IPS DF 6.9 (cell line): ENCODE results near the gene CLMN.

Experiments
- DNase-seq: peaks from one replicate; pipeline ENCODE4 v3.0.0-alpha.2; 2013; ENCODE audit warnings: low read depth, low spot score
- H3K27ac ChIP-seq: one replicate; pipeline ENCODE4 v1.5.1; 2013; ENCODE audit warnings: low read length, control low read depth
- H3K27me3 ChIP-seq: 2 replicates; pipeline ENCODE4 v1.6.1; 2013; ENCODE audit warnings: mild to moderate bottlenecking, low read length; ENCODE audit not compliant: control insufficient read depth, insufficient read depth
- H3K36me3 ChIP-seq: 2 replicates; pipeline ENCODE4 v1.6.1; 2013; ENCODE audit warnings: low read length; ENCODE audit not compliant: control insufficient read depth, insufficient read depth
- H3K4me1 ChIP-seq: 2 replicates; pipeline ENCODE4 v1.6.1; 2013; ENCODE audit warnings: low read length; ENCODE audit not compliant: control insufficient read depth, insufficient read depth
- H3K4me3 ChIP-seq: 2 replicates; pipeline ENCODE4 v1.5.1; 2013; ENCODE audit warnings: mild to moderate bottlenecking, low read length
- H3K9me3 ChIP-seq: 2 replicates; pipeline ENCODE4 v1.6.1; 2013; ENCODE audit warnings: low read length, inconsistent platforms; ENCODE audit not compliant: control insufficient read depth, insufficient read depth
- whole genome bisulfite sequencing: extraction: QIAGEN DNeasy Blood & Tissue Kit; methylation state at CpG from one replicate; pipeline ENCODE4 v1.1.7; 2013; ENCODE audit warnings: mixed read lengths, missing lambda C conversion rate; ENCODE audit not compliant: insufficient read length, insufficient coverage; 5-methylcytosine and 5-hydroxymethylcytosine counted together

Gene CLMN

DNA sequence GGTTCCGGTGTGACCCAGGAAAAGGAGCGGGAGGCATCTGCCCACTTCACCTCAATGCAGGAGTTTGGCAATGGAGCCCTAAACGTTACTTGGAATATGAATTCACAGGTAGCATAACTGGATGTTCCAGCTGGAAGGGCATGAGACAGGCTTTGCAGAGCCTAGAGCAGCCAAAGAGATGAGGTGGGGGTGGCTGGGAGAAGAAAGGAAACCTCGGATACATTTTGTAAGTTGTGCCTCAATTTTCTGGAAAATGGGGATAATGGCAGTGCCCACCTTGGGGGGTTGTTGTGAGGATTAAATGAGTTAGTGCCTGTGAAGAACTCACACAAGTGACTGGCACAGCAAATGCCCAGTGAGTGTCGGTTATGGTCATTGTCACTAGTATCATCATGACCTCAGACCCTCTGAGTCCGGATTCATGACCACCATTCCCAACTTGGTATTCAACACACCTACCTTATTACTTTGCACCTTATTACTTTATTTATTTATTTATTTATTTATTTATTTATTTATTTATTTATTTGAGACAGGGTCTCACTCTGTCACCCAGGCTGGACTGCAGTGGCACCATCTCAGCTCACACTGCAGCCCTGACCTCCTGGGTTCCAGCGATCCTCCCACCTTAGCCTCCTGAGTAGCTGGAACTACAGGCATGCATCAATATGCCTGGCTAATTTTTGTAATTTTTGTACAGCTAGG, 56.0 kb downstream of the CLMN start:
- WGBS, result no CpG with 5 or more reads among the region's 7 CpGs
- Histone ChIP-seq H3K9me3 (no peaks in the 10 kb centered on the region), H3K36me3 (no peaks in the 10 kb centered on the region), H3K27me3 (no peaks in the 10 kb centered on the region), H3K4me3 (no peak overlapping the region), H3K4me1 (peaks cover 7% of the 10 kb centered on the region), H3K27ac (no peak overlapping the region)
- DNase-seq, result no peak

DNA sequence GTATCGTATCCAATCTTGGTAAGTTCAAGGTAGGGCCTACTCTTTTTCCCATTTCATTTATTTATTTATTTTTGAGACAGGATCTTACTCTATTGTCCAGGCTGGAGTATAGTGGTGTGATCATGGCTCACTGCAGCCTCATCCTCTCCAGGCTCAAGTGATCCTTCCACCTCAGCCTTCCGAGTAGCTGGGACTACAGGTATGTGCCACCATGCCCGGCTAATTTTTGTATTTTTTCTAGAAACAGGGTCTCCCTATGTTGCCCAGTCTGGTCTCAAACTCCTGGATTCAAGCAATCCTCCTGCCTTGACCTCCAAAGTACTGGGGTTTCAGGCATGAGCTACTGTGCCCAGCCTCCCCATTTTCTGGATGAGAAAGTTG, 57.2 kb downstream of the CLMN start:
- no peaks in the 10 kb centered on the region for H3K9me3 ChIP-seq
- no CpG with 5 or more reads among the region's 3 CpGs for WGBS
- H3K36me3 ChIP-seq, result no peaks in the 10 kb centered on the region
- DNase-seq, result no peak
- no peaks in the 10 kb centered on the region for H3K27me3 ChIP-seq
- H3K4me1 ChIP-seq, result peaks cover 7% of the 10 kb centered on the region
- no peak overlapping the region for H3K4me3 ChIP-seq
- H3K27ac ChIP-seq, result no peak overlapping the region

DNA sequence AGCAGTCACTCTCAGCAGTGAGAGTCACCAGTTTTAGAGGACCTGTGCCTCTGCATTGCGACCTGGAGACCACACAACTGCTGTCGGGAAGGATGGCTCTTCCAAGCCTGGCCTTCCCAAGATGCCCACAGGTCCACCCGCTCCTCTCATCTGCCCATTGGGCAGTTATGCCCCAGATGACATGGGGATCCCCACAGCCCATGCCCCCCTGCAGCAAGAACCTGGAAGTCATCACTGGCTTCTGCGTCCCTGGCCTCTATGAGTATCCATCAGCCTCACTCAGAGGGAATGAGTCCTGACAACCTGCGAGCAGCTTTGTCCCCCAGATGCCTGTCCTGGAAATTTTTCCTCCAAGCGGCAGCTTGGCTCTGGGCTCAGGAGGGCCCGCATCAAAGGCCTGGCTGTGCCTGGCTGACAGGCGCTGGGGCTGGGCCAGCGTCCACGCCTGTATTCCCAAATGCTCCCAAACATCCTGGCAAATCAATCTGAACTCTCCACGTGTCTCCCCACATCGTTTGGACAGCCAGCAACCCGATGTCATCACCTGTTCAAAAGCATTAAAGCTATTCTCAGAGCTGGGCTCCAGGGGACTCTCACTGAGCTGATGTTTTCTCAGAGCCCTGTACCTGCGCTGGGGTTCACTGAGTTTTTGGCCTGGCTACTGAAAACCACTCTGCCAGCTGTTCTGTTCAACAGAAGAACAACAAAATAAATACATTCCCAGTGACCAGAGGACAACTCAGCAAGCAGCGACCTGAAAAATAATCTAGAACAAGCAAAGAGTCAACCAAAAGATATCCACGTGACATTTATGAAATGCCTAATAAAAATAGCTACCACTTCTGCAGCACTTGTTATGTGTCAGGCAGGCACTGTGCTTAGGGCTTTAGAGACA, 57.8 kb downstream of the CLMN start:
- peaks cover 7% of the 10 kb centered on the region for H3K4me1 ChIP-seq
- no peak overlapping the region for H3K4me3 ChIP-seq
- H3K27ac ChIP-seq, result no peak overlapping the region
- no CpG with 5 or more reads among the region's 16 CpGs for WGBS
- H3K9me3 ChIP-seq, result no peaks in the 10 kb centered on the region
- no peak for DNase-seq
- no peaks in the 10 kb centered on the region for H3K36me3 ChIP-seq
- no peaks in the 10 kb centered on the region for H3K27me3 ChIP-seq

DNA sequence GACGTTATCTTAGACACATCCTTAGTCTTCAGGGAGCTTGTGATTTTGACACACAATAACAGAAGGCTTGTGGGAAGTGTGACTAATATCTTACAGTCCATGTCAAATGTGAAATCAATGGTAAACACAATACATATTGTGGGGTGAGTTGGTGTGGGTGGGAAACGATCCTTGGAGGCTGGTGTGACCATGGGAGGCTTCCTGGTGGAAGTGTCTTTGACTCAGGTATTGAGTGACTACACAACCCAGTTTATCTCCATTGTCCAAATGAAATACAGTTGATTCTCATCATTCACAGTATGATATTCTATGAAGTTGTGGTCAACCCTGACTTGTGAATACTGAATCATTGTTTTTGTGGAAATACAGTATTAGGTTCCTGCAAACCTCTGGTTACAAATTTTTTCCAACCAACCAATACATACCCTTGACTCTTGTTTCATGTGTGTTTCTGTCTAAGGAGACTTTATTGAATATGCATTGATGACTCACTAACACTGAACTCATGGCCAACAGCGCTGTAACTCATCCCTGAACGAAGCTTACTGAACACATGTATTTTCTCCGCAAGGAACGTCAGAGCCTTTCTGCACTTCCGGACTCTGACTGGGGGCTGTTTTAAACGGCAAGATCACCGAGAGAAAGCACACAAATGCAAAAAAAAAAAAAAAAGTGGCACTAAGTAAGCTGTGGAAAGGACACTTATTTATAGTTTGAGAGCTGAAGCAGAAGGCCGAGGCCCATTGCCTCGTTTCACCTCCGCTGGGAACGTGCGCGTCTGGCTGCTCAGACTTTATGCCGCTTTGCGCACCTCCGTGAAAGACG, 59.0 kb downstream of the CLMN start:
- H3K27me3 ChIP-seq, result no peaks in the 10 kb centered on the region
- H3K27ac ChIP-seq, result no peak overlapping the region
- no peaks in the 10 kb centered on the region for H3K36me3 ChIP-seq
- no CpG with 5 or more reads among the region's 19 CpGs for WGBS
- no peak for DNase-seq
- no peaks in the 10 kb centered on the region for H3K9me3 ChIP-seq
- H3K4me1 ChIP-seq, result peaks cover 12% of the 10 kb centered on the region
- H3K4me3 ChIP-seq, result no peak overlapping the region

DNA sequence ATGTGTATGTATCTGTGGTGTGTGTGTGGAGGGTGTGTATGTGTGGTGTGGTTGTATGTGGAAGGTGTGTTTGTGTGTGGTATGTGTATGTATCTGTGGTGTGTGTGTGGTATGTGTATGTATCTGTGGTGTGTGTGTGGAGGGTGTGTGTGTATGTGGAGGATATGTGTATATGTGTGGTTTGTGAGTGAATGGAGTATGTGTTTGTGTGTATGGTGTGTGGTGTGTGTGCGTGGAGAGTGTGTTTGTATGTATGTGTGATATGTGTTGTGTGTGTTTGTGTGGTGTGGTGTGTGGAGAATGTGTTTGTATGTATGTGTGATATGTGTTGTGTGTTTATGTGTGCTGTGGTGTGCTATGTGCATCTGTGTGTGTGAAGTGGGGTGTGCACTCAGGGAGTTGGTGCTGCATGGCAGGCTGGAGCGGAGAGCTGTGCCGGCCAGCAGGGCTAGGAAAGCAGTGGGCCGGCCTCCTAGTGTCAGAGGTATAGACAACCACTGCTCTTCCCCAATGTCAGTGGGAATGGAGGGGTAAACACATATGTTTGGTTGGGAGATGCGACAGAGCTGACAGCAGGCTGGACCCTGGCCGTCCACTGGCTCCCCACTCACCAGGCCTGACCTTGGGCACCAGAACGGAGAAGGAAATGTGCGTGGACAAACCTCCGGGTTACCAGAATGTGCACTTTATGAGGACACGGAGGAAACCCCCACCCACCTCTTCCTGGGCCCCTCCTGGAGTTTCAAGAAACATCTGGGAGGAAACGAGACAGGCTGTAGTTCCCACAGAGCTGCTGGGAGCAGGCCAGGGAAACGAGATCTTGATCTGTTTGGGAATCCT, 60.7 kb downstream of the CLMN start:
- Histone ChIP-seq H3K27me3 (no peaks in the 10 kb centered on the region), H3K27ac (no peak overlapping the region), H3K4me3 (no peak overlapping the region), H3K9me3 (no peaks in the 10 kb centered on the region), H3K36me3 (no peaks in the 10 kb centered on the region), H3K4me1 (peaks cover 12% of the 10 kb centered on the region)
- 57% methylated on average over 1 of the region's 12 CpGs for WGBS
- DNase-seq, result no peak

DNA sequence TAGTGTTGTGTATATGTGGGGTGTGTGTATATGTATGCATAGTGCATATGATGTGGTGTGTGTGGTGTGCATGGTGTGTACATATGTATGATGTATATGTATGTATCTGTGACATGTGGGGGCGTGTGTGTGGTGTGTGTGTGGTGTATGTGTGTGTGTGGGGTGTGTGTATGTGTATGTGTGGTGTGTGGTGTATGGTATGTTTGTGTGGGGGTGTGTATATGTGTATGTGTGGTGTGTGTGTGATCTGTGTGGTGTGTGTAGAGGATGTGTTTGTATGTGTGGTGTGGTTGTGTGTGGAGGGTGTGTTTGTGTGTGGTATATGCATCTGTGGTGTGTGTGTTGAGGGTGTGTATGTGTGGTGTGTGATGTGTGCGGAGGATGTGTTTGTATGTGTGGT, 61.6 kb downstream of the CLMN start:
- Histone ChIP-seq H3K4me1 (peaks cover 15% of the 10 kb centered on the region), H3K27ac (no peak overlapping the region), H3K4me3 (no peak overlapping the region), H3K27me3 (no peaks in the 10 kb centered on the region), H3K9me3 (no peaks in the 10 kb centered on the region), H3K36me3 (no peaks in the 10 kb centered on the region)
- no peak for DNase-seq
- WGBS, result 100% methylated on average over 2 of the region's 2 CpGs

DNA sequence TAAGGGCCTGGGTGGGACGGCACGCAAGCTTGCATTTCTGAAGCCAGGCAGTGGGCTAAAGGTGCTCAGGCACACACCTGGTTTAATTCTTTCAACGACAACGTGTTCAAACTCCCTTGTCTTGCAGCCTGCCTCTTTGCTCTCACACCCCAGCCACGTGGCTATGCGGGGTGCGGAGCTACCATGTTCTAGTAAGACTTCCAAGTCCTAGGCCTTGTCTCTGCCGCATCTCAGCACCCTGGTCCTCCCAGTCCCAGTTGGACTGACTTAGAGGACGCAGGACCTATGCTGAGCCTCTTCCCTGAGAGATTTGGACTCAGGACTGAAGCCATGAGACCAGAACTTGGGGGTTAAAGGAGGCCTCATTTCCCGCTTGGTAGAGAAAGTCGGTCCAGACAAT, 62.2 kb downstream of the CLMN start:
- Histone ChIP-seq H3K4me3 (no peak overlapping the region), H3K36me3 (no peaks in the 10 kb centered on the region), H3K9me3 (no peaks in the 10 kb centered on the region), H3K4me1 (peaks cover 15% of the 10 kb centered on the region), H3K27me3 (no peaks in the 10 kb centered on the region), H3K27ac (no peak overlapping the region)
- WGBS, result no CpG with 5 or more reads among the region's 11 CpGs
- no peak for DNase-seq

DNA sequence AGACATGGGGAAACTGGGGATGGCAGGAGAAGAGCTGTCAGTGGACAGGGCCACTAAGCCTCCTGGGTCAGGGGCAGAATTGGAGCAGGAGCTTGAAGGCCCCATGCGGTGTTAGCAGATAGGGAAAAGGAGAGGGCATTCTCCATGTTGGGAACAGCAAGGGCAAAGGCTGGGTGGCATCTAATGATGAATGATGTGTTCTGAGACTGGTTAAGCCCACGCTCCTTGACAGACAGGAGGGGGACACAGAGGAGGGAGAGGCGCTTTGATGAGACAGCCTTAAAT, 63.0 kb downstream of the CLMN start:
- no CpG with 5 or more reads among the region's 3 CpGs for WGBS
- Histone ChIP-seq H3K36me3 (no peaks in the 10 kb centered on the region), H3K9me3 (no peaks in the 10 kb centered on the region), H3K4me3 (no peak overlapping the region), H3K27me3 (no peaks in the 10 kb centered on the region), H3K27ac (no peak overlapping the region), H3K4me1 (peaks cover 15% of the 10 kb centered on the region)
- DNase-seq, result no peak

DNA sequence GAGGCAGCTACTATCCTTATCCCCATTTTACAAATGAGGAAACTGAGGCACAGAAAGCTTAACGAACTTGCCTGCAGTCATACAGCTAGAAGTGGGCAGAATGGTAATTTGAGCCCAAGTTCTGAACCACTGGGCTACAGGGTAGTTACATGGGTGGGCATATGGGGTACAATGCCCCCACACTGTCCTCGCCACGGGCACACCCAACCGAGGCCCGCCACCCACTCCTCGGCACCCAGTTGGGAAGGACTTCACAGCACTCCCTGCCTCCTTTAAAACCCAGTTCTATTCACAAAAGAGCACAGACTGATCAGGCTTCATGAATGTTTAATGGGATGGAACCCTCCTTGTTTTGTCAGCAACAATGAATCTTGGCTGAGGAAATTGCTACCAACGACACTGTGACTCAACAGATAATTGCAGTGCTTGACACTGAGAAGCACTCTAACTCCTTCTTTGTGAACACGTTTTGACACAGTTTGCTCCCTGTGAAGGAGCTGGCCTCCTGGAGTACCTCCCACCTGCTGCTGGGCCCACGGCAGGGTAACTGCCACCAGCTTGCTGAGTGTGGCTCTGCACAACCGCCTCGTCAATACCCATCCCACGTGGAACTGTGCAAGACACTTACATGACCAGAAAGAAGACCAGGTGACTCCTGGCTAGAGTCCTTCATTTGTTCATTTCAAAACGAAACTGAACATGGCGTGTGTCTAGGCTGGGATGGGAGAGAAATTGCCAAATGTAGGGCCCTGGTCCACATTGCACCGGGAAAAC, 63.5 kb downstream of the CLMN start:
- H3K27ac ChIP-seq, result no peak overlapping the region
- no peaks in the 10 kb centered on the region for H3K36me3 ChIP-seq
- no peaks in the 10 kb centered on the region for H3K9me3 ChIP-seq
- no peak for DNase-seq
- WGBS, result no CpG with 5 or more reads among the region's 15 CpGs
- H3K27me3 ChIP-seq, result no peaks in the 10 kb centered on the region
- peaks cover 15% of the 10 kb centered on the region for H3K4me1 ChIP-seq
- no peak overlapping the region for H3K4me3 ChIP-seq
